DMS114 treated with DMSO at 0.1 percent for 48 hours (cell line): ENCODE data around the gene EVI5.
"Not testable (repeated sequence)": the region's sequence is repeated elsewhere in the genome, so short reads cannot be mapped to it uniquely, and the experiment has no call there.

Source experiments
- DNase-seq: peaks from one replicate; lab custom pipeline; 2025; ENCODE audit not compliant: unreplicated experiment; lab: John Stamatoyannopoulos, UW

Gene EVI5

DNA sequence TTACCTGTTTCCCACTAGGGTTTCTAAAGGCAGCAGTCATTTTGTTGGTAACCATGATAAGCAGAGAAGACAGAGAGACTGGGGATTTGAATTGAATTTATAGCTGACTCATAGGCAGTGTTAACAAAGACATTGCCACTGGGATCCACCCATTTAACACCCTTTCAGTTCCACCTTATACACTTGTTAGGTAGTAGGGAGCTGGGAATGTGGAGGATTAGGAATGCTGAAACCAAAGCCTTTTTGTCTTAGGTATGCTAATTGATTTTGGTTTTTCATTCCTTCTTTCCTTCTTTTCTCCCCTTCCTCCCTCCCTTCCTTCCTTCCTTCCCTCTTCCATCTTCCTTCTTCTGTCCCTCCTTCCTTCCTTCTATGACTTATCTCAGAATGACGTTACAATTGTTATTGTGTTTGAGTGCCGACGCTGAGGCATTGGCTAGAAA is 7.5 kb upstream of the EVI5 start:
- no peak for DNase-seq

DNA sequence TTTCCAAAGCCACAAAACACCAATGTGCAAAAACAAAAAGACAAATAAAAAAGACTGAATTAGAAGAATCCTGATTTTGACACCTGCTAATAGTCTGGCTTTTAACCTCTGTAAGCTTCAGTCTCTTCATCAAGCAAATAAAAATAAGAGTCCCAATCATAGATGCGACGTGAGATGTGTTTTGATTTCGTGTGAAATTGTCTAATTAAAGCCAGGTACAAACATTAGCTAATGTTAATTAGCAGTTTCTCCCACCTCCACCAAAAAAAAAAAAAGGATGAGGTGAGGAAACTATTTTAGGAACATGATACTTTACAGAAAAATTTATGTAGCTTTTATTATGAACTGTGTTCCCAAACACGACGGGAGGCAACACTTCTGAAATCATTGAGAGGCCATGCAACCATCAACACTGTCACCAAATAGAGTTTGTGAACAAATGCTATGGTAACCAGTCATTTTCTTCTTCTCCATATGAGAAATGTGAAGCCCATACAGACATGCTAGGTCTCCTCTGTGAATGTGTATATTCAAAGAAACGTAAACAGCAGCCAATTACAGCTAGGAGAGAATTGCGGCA is 6.7 kb upstream of the EVI5 start:
- DNase-seq, result no peak

DNA sequence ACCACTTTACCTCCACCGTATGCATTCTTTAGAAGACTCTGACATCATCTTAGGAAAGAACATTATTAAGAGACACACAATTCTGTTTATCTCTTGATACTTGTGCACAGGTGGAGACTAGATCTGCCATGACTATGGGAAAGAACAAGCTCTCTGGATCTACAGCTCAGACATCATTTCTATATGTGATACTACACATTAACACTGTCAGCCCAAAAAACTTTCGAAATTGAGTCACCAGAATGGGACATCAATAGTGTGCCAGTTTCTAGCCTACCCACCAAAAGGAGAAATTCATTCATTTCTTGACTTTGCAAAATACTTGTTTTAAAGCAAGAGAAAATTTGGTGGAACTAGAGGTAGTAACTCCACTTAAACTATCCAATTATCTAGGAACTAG is 6.0 kb upstream of the EVI5 start:
- no peak for DNase-seq

DNA sequence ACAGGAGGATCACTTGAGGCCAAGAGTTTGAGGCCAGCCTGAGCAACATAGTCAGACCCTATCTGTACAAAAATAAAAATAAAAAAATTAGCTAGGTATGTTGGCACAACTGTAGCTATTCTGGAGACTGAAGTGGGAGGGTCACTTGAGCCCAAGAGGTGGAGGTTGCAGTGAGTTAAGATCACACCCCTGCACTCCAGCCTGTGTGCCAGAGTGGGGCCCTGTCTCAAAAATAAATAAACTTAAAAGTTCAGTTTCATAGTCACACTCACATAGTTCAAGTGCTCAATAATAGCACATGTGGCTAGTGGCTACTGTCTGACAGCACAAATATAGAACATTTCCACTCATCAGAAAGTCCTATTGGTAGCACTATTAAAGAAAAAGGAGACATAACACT is 5.2 kb upstream of the EVI5 start:
- DNase-seq, result no peak

DNA sequence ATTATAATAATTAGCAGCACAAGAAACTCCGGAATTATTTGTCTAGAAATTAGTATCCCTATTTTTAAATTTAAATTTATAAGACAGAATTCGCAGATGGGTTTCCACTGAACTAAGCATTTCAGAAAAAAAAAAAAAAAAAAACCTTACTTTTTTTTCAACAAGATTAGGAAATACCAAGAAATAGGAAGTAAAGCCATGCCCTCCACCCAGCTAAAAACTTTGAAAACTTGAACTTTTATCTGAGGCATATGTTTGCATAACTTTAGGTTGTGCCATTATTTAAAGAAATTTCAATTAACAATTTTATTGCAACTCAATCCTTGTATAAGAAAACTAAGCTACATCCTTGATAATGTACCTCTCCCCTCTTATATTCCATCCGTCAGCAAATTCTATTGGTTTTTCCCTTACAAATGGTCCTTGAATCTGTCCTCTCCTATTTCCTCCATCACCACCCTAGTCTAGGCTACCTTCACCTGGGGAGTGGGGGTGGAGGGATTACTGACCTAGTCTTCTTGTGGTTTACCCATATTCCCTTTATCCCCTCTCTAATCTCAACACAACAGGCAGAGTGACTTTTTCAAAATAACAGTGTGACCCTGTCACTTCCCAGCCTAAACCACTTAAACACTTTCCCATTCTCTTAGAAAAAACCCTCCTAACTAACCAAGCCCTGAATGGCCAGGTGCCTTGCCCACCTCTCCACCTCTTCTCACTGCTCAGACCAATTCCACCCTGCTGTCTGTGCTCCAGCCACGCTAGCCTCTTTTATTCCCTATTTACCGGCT is 1.4 kb upstream of the EVI5 start:
- no peak for DNase-seq

DNA sequence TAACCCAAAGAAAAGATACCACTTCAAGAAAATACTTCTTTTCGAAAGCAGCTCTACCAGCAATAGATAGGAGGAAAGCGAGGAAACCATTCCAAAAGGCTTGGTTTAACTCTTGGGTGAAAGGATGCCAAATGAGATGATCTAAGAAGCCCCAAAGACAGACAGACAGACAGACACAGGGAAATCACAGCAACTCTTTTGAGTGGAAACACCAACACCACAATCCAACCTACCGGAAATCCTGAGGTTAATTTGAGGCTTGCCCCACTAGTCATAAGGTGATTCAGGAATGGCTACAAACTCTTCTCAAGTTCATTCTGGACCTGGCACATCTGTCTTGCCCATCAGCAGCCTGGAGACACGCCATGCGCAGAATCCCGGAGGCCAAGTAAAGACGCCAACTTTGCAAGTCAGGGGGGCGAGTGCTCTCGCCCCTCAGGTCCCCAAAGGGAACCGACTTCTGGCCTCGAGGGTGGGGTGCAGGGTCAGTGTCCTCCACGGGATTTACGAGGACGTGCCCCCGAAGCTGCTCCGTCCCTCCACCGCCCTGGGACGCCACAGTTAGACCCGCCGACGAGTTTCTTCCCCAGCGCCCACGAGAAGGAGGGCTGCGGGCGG is 778 bp downstream of the EVI5 start:
- DNase-seq, result peak; percentile 46

DNA sequence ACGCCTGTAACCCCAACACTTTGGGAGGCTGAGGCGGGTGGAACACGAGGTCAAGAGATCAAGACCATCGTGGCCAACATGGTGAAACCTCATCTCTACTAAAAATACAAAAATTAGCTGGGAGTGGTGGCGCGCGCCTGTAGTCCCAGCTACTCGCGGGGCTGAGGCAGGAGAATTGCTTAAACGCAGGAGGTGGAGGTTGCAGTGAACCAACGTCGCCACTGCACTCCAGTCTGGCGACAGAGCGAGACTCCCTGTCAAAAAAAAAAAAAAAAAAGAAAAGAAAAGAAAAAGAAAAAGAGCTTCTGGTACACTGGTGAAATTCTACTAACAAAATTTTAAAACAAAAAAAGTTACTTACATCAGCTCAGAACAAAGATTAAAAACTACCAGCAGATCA is 1.4 kb downstream of the EVI5 start:
- peak; percentile 46 for DNase-seq

DNA sequence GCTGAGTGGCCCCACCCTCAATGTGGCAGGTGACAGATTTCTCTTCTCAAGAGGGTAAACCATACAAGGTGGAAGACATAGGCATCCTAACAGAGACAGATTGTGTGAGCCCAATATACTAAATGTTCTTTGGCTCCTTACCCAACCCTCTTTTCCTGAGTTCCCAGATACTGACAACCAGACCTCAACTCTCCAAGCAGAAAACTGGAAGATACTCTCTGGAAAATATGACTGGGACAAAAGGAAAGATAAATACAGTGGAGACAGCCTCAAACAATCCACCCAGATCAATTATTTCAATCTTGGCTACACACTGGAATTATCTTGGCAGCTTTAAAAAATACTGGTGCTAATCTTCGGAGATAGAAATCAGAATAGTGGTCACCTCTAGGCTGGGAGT is 6.5 kb downstream of the EVI5 start:
- no peak for DNase-seq

DNA sequence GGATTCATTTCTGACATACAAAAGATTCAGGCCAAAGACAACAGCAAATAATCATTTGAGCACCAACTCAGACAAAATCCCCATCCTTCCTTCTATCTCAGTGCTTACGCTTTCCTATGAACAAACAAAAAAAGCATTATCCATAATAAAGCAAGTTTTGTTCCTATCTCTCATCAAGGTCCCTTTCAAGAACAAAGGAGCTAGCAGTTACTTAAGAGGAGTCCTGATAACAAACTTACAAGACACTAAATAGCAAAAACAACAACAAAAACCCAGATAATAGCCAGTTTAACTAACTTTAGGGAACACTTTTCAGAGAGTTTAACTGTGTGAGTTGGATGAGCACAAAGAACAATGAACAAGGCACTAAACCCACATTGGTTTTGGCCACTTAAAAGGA is 10.5 kb downstream of the EVI5 start:
- DNase-seq, result no peak

DNA sequence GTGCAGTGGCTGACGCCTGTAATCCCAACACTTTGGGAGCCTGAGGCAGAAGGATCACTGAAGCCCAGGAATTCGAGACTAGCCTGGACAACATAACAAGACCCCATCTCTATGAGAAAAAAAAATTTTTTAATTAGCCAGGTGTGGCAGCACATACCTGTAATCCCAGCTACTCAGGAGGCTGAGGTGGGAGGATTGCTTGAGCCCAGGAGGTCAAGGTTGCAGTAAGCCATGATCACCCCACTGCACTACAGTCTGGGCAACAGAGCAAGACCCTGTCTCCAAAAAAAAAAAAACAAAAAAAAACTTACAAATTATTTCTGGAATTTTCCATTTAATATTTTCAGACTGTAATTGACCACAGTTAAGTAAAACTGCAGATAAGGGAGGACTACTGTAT is 11.2 kb downstream of the EVI5 start:
- not testable (repeated sequence) for DNase-seq

DNA sequence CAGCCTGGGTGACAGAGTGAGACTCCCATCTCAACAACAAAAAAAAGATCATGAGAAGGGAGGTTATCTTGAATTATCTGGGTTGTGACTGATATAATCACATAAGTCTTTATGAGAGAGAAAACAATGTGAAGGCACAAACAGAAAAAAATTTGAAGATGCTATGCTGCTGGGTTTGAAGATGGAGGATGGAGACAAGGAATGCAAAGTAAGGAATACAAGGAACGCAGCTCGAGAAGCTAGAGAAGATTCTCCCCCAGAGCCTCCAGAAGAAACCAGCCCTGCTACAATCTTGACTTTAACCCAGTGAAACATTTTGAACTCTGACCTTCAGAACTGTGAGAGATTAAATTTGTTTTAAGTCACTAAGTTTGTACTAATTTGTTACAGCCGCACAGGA is 15.1 kb downstream of the EVI5 start:
- DNase-seq, result no peak

DNA sequence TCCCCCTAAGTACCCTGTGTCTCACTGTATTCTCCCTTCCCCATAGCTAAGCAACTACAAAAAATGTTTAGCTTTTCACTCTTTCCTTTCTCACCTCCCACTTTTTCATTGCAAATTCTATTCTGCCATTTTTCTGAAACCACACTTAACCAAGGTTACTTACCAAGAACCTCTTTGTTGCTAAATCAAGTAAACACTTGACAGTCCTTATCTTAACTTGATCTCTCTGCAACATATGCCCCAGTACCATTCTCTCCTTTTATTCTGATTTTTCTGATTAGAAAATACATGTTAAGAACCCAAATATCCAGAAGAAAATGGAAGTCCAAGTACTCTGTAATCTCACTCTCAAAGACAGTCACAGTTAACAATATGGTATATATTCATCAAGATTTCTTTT is 16.0 kb downstream of the EVI5 start:
- DNase-seq, result no peak

DNA sequence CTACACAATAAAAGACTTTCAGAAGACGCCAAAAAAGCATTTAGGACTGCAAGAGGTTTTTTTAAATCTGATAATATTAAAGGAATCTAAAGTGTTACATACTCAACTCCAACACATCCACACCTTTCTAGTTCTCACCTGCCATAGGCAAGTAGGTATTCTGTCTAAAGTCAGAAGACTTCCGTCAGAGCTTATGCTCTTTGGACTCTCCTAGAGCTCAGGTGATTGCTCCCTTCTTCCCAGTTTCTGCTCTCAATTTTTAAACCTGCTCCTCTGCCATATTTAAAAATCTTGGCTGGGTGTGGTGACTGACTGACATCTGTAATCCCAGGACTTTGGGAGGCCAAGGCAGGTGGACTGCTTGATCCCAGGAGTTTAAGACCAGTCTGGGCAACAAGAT is 16.6 kb downstream of the EVI5 start:
- no peak for DNase-seq

DNA sequence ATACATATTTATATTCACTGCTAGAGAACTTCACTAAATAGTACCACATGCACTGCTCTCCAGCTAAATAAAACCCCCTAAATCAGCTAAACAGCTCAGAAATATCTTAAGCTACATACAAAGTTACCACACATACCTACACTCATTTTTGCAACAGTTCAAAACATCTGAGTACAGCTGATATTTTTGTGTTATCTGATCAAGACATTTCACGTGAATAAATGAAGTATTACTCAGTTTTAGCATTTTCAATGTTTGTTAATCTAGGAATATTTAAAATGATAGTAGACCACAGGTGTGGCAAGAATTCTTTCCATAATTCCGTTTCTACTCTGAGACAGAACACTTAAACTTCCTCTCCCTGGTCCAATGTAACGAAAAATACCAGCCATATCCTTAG is 20.8 kb downstream of the EVI5 start:
- no peak for DNase-seq

DNA sequence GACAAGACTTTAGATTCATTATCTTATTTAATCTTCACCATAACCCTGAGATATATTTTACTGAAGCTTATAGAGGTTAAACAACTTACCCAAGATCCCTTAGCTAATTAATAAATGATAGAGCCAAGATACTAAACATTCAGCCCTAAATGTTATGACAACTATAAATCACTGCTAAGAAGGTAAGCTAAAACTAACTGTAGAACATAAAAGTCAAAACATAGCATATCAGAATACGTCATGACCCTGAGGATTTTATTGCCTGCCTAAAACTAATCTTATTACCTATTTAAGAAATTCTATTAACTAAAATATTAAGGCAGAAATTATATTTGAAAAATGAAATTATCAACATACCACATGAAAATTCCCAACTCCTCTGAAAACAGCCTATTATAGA is 22.6 kb downstream of the EVI5 start:
- DNase-seq, result no peak

DNA sequence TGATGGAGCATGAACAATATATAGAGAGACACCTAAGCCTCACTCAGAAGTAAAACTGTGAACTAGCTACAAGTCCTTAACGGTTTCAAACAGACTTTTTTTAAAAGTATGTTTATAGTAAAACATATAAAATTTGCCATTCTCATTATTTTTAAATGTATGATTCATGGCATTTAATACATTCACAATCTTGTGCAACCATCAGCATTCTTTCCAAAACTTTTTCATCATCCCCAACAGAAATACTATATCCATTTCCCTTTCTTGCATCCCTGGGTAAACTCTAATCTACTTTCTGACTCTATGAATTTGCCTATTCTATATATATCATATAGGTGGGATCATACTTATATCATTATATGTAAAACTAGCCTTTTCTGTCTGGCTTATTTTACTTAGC is 25.5 kb downstream of the EVI5 start:
- DNase-seq, result no peak

DNA sequence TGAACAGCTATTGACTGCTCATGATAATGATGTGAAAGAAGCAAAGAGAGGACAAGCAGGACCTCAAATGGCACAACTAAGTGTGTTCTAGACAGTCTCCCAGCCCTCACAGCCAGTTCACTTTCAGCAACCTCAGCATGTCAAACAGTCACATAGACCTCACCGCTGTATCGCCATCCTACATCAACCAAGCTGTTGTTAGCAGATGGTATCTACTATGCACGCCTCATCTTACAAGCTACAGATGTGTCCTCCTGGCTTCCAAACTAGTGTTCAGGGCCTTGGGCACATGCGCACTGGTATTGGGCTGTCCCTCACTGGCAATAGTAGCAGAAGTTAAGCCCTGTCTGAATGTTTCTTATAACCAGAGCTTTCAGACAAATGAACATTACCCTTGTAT is 28.4 kb downstream of the EVI5 start:
- DNase-seq, result no peak

DNA sequence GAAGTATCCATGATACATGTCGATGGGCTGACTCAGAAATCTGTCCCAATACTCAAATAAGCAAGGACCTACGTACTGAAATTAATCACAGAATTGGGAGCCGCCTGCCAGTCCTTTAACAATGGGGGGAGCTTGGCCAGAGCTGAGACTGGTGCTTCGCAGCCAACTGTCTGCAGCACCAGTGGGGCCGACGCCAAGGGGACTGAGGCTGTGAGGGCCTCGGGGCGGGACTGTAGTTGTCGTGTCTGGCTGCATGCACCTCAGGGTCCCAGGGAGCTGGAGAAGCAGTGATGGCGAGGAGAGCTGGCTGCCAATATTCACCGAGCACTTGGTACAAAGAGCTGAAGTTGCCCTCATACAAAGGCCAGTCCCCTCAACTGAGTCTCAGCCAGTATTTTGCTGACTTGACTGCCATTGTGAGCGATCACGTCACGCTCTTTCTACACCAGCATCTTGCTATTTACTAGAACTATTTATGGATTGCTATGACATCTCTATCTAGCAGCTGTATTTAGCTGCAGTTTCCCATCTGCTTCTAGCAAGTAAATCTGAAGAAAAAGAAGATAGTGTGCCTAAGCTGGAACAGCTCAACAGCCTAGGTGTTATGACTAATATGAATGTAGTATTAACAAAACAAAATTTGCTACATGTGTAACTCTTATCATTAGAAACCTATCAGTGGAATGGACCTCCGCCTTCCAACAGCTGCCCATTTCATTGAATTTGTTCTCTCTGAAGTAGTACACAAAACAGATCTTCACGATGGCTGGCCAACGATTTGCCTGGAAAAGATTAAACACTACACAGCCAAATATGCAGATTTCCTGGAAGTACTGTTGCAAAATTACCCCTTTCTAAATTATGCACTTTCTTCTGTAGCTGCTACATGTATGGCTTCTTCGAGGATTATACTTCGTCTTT is 29.1 kb downstream of the EVI5 start:
- no peak for DNase-seq

DNA sequence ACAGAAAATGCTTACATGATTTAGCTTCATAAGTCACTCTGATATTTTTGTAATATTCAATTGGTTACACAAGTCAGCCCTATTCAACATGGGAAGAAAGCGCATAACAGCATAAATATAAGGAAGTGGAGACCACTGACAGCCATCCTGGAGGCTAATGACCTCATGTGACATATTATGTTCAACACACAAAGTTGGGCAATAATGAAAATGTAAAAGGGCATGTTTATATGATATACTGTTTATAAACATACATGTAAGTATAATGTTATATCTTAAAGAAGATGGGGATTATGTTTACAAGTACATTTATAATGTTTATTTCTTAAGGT is 30.2 kb downstream of the EVI5 start:
- DNase-seq, result no peak

DNA sequence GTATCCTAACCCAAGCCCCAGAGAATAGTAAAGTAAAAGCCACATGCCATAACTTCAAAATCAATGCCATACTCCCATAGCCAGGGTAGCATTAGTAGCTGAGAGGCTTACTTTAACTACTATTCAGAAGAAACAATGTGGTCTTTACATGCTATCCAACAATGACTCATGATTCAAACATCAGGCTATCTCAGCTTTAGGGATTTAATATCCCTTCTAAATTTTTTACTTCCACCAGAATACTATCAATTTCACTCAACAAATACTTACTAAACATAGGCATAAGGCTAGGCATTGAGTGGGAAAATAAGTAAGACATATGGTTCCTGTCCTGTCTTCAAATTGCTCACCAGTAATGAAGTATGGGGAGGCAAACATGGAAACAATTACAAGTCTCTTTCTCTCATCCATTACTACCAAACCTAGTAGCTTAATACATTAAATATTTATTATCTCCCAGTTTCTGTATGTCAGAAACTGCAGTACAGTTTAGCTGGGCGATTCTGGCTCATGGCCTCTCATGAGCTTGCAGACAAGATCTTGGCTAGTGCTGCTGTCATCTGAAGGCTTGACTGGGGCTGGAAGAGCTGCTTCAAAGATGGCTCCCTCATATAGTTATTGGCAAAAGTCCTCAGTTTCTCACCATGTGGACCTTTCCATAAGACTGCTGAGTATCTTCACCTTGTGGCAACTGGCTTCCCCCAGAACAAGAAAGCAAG is 30.7 kb downstream of the EVI5 start:
- no peak for DNase-seq

DNA sequence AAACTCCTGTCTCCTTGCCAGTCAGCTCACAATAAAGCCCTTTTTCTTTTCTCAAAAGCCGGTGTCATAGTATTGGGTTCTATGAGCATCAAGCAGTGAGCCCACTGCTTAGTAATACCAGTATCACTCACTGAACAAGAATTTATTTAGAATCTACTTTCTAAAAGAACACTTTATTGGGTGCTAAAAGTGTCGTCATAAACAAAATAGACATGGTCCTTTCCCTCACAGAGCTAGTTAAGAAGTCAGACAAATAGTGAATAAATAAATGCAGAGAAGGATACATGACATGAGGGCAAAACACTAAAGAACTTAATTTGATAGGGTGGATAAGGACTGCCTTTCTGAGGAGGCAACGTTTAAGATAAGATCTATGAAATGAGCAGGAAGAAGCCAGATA is 32.2 kb downstream of the EVI5 start:
- DNase-seq, result no peak
